Measurements from ENCODE around the gene FAM210A.

Gene FAM210A

GRCh38 chr18:13630716-13631268, 95.6 kb downstream of the FAM210A start:
- WGBS (ENCODE audit: insufficient coverage, insufficient read length): no CpG with 5 or more reads among the region's 7 CpGs
- no peak for DNase-seq (ENCODE audit: low read depth, low spot score)
- Histone ChIP-seq H3K4me3 (ENCODE audit: low read length) (no peak overlapping the region), H3K27ac (ENCODE audit: low read length) (no peak overlapping the region), H3K27me3 (ENCODE audit: control insufficient read depth, insufficient read depth, low read length) (no peaks in the 10 kb centered on the region; the same call in 1 of the 2 replicates), H3K4me1 (ENCODE audit: control insufficient read depth, insufficient read depth, low read length) (0 out of 2 replicates have a peak, but pooled peaks cover 1% of the 10 kb centered on the region), H3K36me3 (ENCODE audit: control insufficient read depth, insufficient read depth, low read length) (no peaks in the 10 kb centered on the region; the same call in 1 of the 2 replicates), H3K9me3 (ENCODE audit: control insufficient read depth, insufficient read depth, low read length) (peaks cover 2% of the 10 kb centered on the region)

- no peak overlapping the region for H3K27ac ChIP-seq (ENCODE audit: low read length)
- no CpG with 5 or more reads among the region's 8 CpGs for WGBS (ENCODE audit: insufficient coverage, insufficient read length)
- H3K27me3 ChIP-seq (ENCODE audit: control insufficient read depth, insufficient read depth, low read length): no peaks in the 10 kb centered on the region; the same call in 1 of the 2 replicates
- peak; percentile 54 for DNase-seq (ENCODE audit: low read depth, low spot score)
- no peak overlapping the region for H3K4me3 ChIP-seq (ENCODE audit: low read length)
- no peaks in the 10 kb centered on the region; the same call in 1 of the 2 replicates for H3K36me3 ChIP-seq (ENCODE audit: control insufficient read depth, insufficient read depth, low read length)
- 0 out of 2 replicates have a peak, but pooled peaks cover 1% of the 10 kb centered on the region for H3K4me1 ChIP-seq (ENCODE audit: control insufficient read depth, insufficient read depth, low read length)
- H3K9me3 ChIP-seq (ENCODE audit: control insufficient read depth, insufficient read depth, low read length): peaks cover 2% of the 10 kb centered on the region
Measured at GRCh38 chr18:13629841-13630715, 96.3 kb downstream of the FAM210A start.

GRCh38 chr18:13628211-13628610, 98.1 kb downstream of the FAM210A start:
- no CpG with 5 or more reads among the region's 9 CpGs for WGBS (ENCODE audit: insufficient coverage, insufficient read length)
- no peak overlapping the region for H3K4me3 ChIP-seq (ENCODE audit: low read length)
- DNase-seq (ENCODE audit: low read depth, low spot score): no peak
- H3K36me3 ChIP-seq (ENCODE audit: control insufficient read depth, insufficient read depth, low read length): no peaks in the 10 kb centered on the region; the same call in 1 of the 2 replicates
- H3K4me1 ChIP-seq (ENCODE audit: control insufficient read depth, insufficient read depth, low read length): 0 out of 2 replicates have a peak, but pooled peaks cover 1% of the 10 kb centered on the region
- H3K27ac ChIP-seq (ENCODE audit: low read length): no peak overlapping the region
- peaks cover 2% of the 10 kb centered on the region for H3K9me3 ChIP-seq (ENCODE audit: control insufficient read depth, insufficient read depth, low read length)
- no peaks in the 10 kb centered on the region; the same call in 1 of the 2 replicates for H3K27me3 ChIP-seq (ENCODE audit: control insufficient read depth, insufficient read depth, low read length)

GRCh38 chr18:13627639-13628038, 98.7 kb downstream of the FAM210A start:
- no peaks in the 10 kb centered on the region; the same call in 1 of the 2 replicates for H3K27me3 ChIP-seq (ENCODE audit: control insufficient read depth, insufficient read depth, low read length)
- WGBS (ENCODE audit: insufficient coverage, insufficient read length): no CpG with 5 or more reads among the region's 8 CpGs
- no peak for DNase-seq (ENCODE audit: low read depth, low spot score)
- H3K4me3 ChIP-seq (ENCODE audit: low read length): no peak overlapping the region
- H3K36me3 ChIP-seq (ENCODE audit: control insufficient read depth, insufficient read depth, low read length): no peaks in the 10 kb centered on the region; the same call in 1 of the 2 replicates
- H3K4me1 ChIP-seq (ENCODE audit: control insufficient read depth, insufficient read depth, low read length): 0 out of 2 replicates have a peak, but pooled peaks cover 1% of the 10 kb centered on the region
- no peak overlapping the region for H3K27ac ChIP-seq (ENCODE audit: low read length)
- no peaks in the 10 kb centered on the region for H3K9me3 ChIP-seq (ENCODE audit: control insufficient read depth, insufficient read depth, low read length)

- no peak for DNase-seq (ENCODE audit: low read depth, low spot score)
- H3K4me1 ChIP-seq (ENCODE audit: control insufficient read depth, insufficient read depth, low read length): 0 out of 2 replicates have a peak, but pooled peaks cover 1% of the 10 kb centered on the region
- H3K9me3 ChIP-seq (ENCODE audit: control insufficient read depth, insufficient read depth, low read length): no peaks in the 10 kb centered on the region
- no peak overlapping the region for H3K4me3 ChIP-seq (ENCODE audit: low read length)
- WGBS (ENCODE audit: insufficient coverage, insufficient read length): no CpG with 5 or more reads among the region's 2 CpGs
- H3K27me3 ChIP-seq (ENCODE audit: control insufficient read depth, insufficient read depth, low read length): no peaks in the 10 kb centered on the region; the same call in 1 of the 2 replicates
- H3K36me3 ChIP-seq (ENCODE audit: control insufficient read depth, insufficient read depth, low read length): no peaks in the 10 kb centered on the region; the same call in 1 of the 2 replicates
- no peak overlapping the region for H3K27ac ChIP-seq (ENCODE audit: low read length)
Measured at GRCh38 chr18:13626544-13626908, 99.8 kb downstream of the FAM210A start.

GRCh38 chr18:13625843-13626543, 100.4 kb downstream of the FAM210A start:
- Histone ChIP-seq H3K27me3 (ENCODE audit: control insufficient read depth, insufficient read depth, low read length) (no peaks in the 10 kb centered on the region; the same call in 1 of the 2 replicates), H3K9me3 (ENCODE audit: control insufficient read depth, insufficient read depth, low read length) (no peaks in the 10 kb centered on the region), H3K36me3 (ENCODE audit: control insufficient read depth, insufficient read depth, low read length) (no peaks in the 10 kb centered on the region; the same call in 1 of the 2 replicates), H3K4me1 (ENCODE audit: control insufficient read depth, insufficient read depth, low read length) (0 out of 2 replicates have a peak, but pooled peaks cover 1% of the 10 kb centered on the region), H3K27ac (ENCODE audit: low read length) (no peak overlapping the region), H3K4me3 (ENCODE audit: low read length) (no peak overlapping the region)
- WGBS (ENCODE audit: insufficient coverage, insufficient read length): no CpG with 5 or more reads among the region's 8 CpGs
- DNase-seq (ENCODE audit: low read depth, low spot score): no peak

GRCh38 chr18:13625355-13625754, 101.0 kb downstream of the FAM210A start:
- Histone ChIP-seq H3K27ac (ENCODE audit: low read length) (no peak overlapping the region), H3K27me3 (ENCODE audit: control insufficient read depth, insufficient read depth, low read length) (no peaks in the 10 kb centered on the region), H3K4me3 (ENCODE audit: low read length) (no peak overlapping the region), H3K36me3 (ENCODE audit: control insufficient read depth, insufficient read depth, low read length) (no peaks in the 10 kb centered on the region; the same call in 1 of the 2 replicates), H3K4me1 (ENCODE audit: control insufficient read depth, insufficient read depth, low read length) (0 out of 2 replicates have a peak, but pooled peaks cover 1% of the 10 kb centered on the region), H3K9me3 (ENCODE audit: control insufficient read depth, insufficient read depth, low read length) (no peaks in the 10 kb centered on the region)
- no CpG with 5 or more reads among the region's 10 CpGs for WGBS (ENCODE audit: insufficient coverage, insufficient read length)
- no peak for DNase-seq (ENCODE audit: low read depth, low spot score)

- H3K4me1 ChIP-seq (ENCODE audit: control insufficient read depth, insufficient read depth, low read length): no peaks in the 10 kb centered on the region
- WGBS (ENCODE audit: insufficient coverage, insufficient read length): no CpG with 5 or more reads among the region's 11 CpGs
- DNase-seq (ENCODE audit: low read depth, low spot score): no peak
- no peak overlapping the region for H3K4me3 ChIP-seq (ENCODE audit: low read length)
- no peak overlapping the region for H3K27ac ChIP-seq (ENCODE audit: low read length)
- H3K9me3 ChIP-seq (ENCODE audit: control insufficient read depth, insufficient read depth, low read length): no peaks in the 10 kb centered on the region
- no peaks in the 10 kb centered on the region; the same call in 1 of the 2 replicates for H3K36me3 ChIP-seq (ENCODE audit: control insufficient read depth, insufficient read depth, low read length)
- no peaks in the 10 kb centered on the region for H3K27me3 ChIP-seq (ENCODE audit: control insufficient read depth, insufficient read depth, low read length)
Measured at GRCh38 chr18:13624563-13625237, 101.7 kb downstream of the FAM210A start.

- H3K9me3 ChIP-seq (ENCODE audit: control insufficient read depth, insufficient read depth, low read length): no peaks in the 10 kb centered on the region
- WGBS (ENCODE audit: insufficient coverage, insufficient read length): no CpG with 5 or more reads among the region's 13 CpGs
- no peak overlapping the region for H3K4me3 ChIP-seq (ENCODE audit: low read length)
- H3K4me1 ChIP-seq (ENCODE audit: control insufficient read depth, insufficient read depth, low read length): no peaks in the 10 kb centered on the region
- no peaks in the 10 kb centered on the region for H3K27me3 ChIP-seq (ENCODE audit: control insufficient read depth, insufficient read depth, low read length)
- DNase-seq (ENCODE audit: low read depth, low spot score): no peak
- no peaks in the 10 kb centered on the region; the same call in 1 of the 2 replicates for H3K36me3 ChIP-seq (ENCODE audit: control insufficient read depth, insufficient read depth, low read length)
- no peak overlapping the region for H3K27ac ChIP-seq (ENCODE audit: low read length)
Measured at GRCh38 chr18:13623871-13624270, 102.5 kb downstream of the FAM210A start.

Measured in iPS DF 6.9 (cell line).